SIG-M5 treated with dmso at 0.1 percent for 504 hours (cell line): ENCODE data around the gene NCR3LG1.

ENCODE experiments used
- DNase-seq: peaks from one replicate; lab custom pipeline; 2025; ENCODE audit not compliant: unreplicated experiment; lab: John Stamatoyannopoulos, UW

Gene NCR3LG1

DNA sequence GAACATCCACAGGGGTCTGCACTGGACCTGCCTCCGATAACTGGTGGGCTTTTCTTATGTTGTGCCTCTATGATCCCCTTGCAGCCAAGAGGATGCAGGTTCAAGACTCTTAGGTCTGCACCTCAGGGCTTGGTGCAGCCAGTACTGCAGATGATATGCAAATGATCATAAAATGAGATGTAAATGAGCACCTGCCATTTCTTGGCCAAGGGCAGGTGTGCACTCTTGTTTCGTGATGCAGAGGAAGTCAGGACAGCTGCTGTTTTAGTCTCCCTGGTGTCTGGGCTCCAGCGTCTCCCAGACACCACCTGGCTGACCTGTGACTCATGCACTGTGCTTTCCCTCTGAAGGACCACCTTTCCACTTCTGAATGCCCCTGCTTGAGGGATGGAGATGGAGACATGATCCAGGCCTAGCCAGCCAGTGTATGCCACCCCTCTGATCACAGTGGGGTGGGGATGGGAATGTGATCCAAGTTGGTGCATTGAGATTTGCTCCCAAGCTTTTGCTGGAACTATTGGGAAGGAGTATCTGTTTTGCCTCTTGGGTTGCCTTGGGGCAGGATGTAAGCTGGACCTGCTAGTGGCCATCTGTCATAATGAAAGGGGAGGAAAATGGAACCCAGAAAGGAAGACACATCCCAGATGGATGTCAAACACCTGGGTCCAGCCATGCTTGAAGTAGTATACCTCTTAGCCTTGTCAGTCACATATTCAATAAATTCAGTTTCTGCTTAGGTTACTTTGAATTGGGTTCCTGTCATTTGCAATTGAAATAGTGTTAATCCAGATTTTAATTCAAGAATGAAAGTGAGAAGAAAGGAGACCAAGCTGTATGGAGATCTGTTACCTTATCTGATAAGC is 40.1 kb downstream of the NCR3LG1 start:
- DNase-seq = no peak

DNA sequence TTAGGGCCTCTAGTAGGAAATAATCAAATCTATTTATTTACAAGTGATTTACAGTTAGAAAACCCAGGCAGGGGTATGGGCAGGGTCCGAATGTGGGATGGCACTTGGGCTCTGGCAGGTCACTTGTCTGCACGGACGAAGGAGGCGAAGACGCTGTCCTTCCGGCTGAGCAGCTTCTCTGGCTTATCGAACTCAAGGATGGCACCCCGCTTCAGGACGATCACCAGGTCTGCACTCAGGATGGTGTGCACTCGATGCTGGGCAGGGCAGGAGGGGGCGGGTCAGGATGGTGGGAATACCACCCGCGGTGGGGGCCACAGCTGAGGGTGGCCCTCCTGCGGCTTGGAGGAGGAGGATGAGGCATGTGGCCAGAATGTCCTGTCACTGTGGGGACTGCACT is 41.3 kb downstream of the NCR3LG1 start:
- no peak for DNase-seq

DNA sequence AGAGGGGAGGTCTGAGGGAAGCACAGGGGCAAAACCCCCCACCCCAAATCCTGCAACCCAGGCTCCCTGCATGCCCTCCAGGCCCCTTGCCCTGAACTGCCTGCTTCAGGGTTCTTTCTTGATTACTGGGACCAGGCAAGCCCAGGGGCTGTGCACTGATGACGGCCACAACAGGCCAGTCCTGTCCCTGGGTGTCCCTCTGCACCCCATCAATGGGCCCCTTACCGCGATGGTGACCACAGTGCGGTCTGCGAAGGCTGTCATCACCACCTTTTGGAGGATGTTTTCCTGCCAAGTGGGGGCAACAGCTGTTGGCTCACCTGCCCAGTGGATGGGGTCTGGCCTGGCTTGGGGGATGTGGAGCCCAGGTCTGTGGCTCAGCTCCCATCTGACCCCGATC is 41.9 kb downstream of the NCR3LG1 start:
- DNase-seq = no peak

DNA sequence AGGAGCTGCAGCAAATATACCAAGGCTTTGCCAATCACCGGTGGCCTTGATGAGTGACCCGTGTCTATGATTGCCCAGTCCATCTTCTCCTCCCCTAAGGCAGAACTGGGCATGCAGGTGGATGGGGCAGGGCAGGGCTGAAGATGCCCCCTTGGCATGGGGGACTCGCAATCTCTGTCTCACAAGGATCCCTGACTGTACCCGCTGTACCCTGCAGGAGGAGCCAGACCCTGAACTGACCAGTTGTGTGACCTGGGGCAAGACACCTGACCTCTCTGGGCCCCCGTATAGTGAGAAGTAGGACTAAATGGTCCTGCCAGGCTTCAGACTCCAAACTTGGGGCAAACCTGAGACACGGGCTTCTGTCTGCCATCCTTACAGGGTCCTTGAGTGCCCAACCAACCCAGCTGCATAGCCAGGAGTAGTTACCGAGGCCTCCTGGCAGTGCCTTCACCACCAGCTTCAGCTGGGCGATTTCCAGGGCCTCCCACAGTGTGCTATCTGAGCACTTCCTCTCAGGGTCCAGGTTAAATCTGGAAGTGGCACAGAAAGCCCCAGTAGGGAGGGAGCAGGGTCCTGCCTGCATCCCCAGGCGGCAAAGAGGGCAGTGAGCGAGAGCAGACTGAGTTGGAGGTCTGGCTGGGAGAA is 43.3 kb downstream of the NCR3LG1 start:
- no peak for DNase-seq

DNA sequence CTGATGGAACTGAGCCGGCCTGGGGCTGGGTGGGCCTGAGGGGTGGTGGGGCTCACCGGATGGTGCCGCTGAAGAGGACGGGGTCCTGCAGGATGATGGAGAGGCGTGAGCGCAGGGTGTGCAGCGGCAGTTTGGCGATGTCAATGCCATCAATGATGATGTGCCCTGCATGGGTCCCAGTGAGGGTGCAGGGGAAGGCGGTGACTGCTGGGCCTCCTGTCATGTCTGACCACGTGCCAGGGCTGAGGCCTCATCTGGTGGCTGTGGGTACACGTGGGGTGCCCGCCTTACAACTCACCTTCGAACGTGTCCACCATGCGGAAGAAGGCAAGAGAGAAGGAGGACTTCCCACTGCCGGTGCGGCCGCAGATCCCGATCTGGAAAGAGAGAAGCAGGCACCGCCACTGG is 44.0 kb downstream of the NCR3LG1 start:
- no peak for DNase-seq

DNA sequence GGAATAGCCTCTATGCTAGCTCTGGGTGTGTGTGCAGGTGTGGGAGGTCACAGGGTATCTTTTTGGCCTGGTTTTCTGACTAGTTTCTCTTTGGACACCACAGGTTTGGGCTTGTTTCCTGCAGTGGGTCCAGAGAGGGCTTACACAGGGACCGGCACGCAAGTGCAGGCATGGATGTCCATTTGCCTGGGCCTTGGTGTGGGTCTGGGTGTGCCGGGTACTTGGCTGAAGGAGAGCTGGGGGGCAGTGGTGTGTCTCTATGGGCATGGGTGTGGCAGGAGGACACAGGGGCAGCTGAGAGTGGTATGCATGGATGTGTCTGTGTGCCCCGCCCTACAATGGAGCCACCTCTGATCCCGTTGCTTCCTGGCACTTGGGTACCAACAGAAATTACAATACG is 44.4 kb downstream of the NCR3LG1 start:
- no peak for DNase-seq

DNA sequence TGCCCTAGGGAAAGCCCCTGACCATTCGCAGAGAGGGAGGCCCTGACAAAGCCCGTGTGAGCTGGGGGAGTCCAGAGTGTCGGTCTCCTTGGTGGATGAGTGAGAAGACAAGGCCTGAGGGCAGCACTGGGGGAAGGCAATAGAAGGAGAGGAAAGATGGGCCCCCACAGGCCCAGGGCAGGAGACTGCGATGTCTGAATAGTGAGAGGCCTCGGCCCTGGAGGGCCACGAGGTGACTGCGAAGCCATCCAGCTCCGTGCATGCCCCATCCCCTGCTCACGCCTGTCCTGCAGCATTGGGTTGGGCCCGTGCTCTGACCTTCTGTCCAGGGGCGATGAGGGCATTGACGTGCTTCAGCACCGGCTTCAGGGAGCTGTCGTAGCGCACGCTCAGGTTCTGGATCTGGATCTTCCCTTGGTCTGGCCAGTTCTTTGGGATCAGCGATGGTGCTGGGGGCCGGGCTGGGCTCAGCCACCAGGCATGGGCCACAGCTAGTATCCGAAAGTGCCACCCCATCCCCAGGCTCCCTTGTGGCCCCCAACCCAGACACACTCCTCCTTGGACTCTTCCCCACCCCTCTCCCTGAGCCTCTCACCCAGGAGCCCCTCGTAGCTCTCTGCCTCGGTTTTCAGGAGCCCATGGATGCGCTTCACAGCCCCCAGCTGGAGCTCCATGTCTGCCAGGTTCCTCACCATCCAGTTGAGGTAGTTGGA is 45.2 kb downstream of the NCR3LG1 start:
- no peak for DNase-seq

DNA sequence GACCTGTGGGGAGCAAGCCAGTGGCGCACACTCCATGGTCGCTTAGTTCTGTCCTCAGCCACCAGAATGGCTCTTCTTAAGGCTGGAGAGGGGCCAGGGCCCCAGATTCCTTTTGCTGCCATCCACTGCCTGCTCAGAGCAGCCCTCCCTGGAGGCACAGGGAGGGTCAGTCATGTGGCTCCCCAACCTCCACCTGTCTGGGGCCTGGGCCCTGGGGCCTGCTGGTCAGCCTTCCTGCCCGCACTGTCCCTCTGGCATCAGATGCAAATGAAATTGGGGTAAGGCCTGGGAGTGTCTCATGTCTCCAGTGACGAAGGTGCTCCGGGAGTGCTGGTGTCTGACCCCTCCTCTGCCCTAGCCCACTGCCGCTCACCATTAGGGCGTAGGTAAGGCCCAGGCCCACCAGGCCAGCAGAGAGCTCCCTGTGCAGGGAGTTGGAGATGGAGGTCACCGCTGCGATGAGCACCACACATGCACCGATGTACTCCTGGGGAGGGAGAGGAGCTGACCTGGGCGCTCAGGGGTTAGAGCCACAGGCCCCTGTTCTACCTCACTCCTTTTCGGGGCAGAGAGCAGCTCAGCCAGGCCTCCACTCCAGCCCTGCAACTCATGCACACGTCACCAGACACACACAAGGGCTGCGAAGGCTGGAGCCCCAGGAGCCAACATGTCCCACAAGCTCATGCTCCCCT is 45.9 kb downstream of the NCR3LG1 start:
- no peak for DNase-seq

DNA sequence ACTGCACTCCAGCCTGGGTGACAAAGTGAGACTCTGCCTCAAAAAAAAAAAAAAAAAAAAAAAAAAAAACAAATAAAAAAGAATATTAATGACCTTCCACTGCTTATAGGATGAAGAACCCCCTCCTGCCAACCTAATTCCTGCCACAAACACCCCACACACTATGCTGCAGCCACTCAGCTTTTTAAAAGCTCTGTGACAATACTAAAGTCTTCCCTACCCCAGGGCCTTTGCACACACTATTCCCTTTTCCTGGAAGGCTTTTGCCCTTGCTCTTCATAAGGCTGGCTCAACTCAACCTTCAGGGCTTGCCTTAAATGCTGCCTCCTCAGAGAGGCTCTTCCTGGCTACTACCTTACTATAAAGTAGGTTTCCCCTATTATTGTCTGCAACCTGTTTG is 47.6 kb downstream of the NCR3LG1 start:
- no peak for DNase-seq

DNA sequence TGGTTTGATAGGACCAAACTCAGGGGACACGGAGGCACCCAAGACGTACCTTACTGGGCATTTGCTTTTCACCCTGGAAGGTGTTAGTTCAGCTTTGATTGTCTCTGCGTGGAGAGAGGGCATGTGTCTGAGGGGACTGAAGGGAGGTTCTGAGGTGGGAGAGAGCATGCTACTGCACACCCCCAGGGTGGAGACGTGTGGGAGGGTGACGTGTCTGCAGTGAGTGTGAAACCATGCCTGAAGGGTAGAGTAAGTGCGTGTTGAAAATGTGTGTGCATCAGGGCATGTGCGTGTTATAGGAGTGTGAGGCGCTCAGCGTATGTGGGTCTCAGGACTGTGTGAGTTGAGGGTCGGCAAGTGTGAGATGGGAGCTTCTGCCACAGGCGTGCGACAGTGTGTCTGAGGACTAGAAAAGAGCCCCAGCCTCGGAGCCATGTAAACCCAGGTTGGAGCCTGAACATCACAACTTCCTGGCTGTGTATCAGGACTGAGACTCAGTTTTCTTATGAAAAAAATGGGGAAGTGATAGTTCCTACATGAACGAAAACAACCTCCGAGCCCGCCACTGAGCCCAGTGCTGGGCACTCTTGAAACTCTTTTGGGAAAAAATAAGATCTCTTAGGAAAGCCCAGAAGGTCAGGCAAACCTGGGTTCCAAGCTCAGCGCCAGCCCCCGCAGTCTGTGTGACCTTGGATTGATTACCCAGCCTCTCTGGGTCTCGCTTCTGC is 48.6 kb downstream of the NCR3LG1 start:
- peak; percentile 6 for DNase-seq

DNA sequence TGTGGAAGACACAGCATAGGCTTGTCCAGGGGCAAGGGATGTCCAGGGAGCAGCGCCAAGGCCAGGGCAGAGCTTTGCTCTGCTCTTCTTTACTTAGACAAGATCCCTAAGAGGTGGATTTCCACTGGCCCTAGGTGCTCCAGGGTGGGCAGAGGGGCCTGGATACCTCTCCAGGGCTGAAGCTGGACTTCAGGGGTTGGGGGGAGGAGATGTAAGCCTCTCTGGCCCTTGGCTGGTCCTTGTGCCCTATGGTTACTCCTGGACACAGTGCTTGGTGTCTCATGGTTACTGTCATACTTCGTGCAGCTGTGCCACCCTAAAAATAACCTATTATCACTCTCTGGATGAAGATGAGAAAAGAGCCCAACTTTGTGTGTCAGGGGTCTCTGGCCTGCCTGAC is 49.7 kb downstream of the NCR3LG1 start:
- DNase-seq = no peak

DNA sequence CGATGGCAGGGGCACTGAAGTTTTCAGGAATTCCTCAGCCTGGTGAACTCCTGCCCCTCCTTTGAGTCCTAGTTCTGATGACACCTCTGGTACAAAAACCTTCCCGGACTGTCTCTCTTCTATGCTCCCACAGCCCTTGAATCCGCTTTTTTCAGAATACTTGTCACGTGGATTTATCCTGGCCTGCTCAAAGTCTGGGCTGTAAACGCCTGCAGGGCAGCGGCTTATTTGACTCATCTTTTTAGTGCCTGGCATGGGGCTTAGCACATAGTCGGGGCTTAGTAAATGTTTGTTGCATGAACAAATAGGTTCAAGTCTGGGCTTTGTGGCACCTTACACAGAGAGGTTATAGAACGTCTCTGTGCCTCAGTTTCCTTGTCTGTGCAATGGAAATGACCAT is 50.2 kb downstream of the NCR3LG1 start:
- no peak for DNase-seq

DNA sequence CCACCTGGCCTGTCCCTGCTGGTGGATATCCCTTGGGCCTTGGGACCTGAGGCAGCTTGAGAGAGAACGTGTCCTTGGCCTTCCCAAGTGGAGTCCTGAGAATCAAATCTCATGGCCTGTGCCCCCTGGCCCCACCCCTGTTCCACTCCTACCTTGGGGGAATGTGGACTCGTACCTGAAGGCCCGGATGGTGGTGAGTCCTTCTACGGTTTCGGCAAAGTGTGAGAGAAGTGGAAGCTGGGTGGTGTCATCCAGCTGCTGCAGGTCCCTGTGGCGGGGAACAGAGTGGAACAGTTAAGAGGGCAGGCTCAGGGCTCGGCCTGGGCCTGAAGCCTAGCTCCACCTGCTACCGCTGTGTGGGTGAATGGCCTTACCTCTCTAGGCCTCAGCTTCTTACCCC is 50.9 kb downstream of the NCR3LG1 start:
- DNase-seq = no peak

DNA sequence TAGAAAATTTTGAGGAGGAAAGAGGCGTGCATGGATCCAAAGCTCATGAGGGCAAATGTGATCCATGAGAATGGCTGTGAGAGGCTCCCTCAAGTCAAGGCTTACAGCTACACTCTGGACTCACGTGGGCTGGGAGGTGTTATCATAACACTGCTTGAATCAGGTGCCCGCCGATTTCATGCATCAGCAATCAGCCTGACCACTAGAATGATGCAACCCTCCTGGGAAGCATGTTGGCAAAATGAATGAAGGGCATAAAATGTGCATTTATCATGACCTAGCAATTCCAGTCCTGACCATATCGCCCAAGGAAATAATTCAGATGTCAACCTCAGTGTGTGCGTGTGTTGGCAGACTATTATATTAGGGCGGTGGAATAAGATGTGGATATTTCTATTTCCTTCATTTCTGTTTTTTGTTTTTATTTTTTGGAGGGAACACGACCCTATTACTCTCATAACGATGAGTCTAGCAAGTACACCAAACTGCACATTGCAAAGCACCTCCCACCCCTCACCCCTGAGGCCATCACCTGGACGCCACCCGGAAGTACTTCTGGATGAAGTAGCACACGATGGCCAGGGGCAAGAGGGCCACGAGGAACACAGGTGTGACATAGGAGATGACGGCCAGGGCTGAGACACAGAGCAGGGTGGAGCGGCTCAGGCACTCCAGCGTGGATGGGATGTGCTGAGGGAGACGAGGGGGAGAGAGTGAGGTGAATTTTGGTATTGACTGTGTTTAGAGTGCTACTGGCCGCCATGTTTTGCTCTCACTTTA is 52.6 kb downstream of the NCR3LG1 start:
- DNase-seq = no peak

DNA sequence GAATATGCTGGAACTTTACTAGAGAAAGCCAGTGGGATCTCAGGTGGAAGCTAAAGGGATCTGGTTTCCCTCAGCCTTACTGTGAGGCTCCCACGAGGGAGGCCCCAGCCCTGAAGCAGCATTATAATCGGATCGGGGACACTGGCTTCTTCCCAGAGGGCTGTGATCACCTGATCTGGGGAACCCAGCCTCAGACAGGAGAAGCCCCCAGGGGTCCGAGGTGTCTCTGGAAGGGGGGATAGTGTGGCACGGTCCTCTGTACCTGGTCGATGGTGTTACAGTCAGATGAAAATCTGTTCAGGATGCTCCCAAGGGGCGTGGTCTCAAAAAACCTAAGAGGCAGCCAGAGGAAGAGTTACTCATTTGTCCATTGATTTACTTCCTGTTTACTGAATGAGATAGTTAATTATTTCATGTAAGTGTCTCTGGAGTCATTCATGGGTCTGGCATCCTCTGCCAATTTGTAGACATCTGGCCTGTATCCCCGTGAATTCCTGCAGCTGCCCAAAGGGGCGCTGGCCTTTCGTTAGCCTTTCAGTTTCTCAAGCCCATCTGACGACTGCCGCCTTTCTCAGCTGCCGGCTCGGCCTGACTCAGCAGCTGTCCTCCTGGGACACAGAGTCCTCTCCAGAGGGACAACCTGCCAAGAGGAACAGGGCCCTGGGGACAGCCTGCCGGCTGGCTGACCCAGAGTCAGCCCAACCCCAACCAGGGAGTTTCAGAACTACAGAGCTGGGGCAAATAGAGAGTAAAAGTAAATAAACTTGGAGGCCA is 53.8 kb downstream of the NCR3LG1 start:
- DNase-seq = no peak

DNA sequence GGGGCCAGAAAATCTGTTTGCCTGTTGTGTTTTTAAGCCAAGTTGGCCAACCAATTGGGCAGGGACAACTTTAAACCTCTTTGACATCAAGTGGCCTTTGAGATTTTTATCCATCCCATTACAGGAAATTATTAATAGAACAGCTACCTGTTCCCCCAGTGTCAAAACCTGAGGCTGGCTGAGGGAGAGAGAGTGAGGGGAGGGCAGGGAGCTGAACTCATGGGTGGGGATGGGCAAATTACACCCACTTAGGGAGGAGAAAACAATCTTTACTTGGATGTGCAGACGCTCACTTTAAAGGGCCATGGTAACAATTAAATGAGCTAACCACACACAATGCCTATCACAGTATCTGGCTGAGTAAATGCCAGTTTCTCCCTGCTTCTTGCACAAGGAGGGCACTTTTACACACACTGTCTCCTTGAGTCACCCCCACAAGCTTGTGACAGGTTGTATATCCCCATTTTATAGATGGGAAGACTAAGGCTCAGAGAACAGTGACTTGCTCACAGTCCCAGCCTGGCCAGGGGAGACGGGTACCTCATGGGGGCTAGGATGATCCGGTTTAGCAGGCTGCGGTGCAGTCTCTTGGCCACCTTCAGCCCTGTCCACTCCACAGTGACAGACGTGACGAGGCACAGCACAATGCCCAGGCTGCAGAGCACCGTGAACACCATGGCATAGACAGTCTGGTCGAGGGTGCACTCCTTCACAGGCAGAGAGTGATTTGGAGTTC is 54.6 kb downstream of the NCR3LG1 start:
- no peak for DNase-seq

DNA sequence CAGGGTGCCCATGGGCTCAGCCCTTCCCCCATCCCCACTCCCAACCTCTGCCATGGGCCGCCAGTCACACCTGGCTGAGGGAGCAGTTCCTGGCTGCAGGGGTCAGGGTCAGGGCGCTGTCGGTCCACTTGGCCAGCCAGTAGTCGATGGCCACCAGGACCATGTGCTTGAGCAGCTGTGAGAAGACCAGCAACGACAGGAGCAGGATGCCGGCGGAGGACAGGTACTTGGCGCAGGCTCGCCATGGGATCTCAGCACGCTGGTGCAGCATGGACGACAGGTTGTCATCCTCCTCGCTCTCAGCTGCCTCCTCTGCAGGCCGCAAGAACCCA is 55.2 kb downstream of the NCR3LG1 start:
- DNase-seq = no peak

DNA sequence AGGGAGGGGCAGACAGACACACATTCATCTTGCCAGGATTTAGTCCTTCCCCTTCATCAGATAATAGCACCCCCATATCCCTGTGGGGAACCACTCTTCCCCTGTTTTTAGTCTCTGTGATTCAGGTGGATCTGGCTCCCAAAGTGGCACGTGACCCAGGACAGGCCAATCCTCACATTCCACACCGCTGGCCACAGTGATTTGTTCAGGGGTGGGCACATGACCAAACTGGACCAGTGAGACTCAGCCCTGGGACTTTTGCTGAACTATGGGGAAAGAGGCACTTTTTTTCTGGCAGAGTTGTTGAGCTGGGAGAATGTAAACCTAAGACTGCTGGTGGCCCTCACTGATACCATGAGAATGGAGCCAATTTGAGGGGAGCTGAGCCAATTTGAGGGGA is 56.0 kb downstream of the NCR3LG1 start:
- no peak for DNase-seq

DNA sequence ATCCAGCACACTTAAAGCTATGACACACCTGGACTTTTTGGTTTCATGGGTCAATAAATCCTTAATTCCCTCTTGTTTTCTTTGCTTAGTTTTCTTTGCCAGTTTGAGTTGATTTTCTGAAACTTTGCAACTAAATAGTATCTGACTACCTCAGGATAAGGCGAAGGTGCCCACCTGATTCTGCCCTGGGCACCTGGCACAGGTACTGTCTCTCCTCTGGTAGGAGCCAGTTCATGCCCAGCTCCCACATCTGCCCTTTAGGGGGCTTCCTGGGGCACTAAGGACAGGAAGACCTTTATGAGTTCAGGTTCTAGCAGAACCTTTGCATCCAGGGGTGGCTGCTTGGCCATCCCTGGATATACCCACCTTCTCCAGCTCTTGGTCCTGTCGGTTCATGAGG is 56.4 kb downstream of the NCR3LG1 start:
- DNase-seq = no peak
